ENCODE measurements around the gene OSBPL10. TPM values are rescaled to one million over a fixed set of nuclear protein-coding genes. Genes with fewer than 3 reads are reported as not detected.

The OSBPL10 gene
- total RNA-seq, 2 donors from 2014 or later, result 0.90 to 11.5 TPM

- Mint-ChIP-seq H3K36me3 (ENCODE audit: low read depth) (no peaks in the 10 kb centered on the region), H3K27me3 (peaks cover 12% of the 10 kb centered on the region), H3K27ac (no peak overlapping the region), H3K9me3 (no peaks in the 10 kb centered on the region), H3K4me1 (no peaks in the 10 kb centered on the region), H3K4me3 (no peak overlapping the region)
- ATAC-seq (replicated peaks), result no peak
These were observed 240.7 kb downstream of the OSBPL10 start for GRCh38 chr3:31740397-31740796.

GRCh38 chr3:31738412-31738811 is 242.7 kb downstream of the OSBPL10 start:
- Mint-ChIP-seq H3K27ac (no peak overlapping the region), H3K4me1 (no peaks in the 10 kb centered on the region), H3K9me3 (no peaks in the 10 kb centered on the region), H3K4me3 (no peak overlapping the region), H3K27me3 (peaks cover 12% of the 10 kb centered on the region), H3K36me3 (ENCODE audit: low read depth) (no peaks in the 10 kb centered on the region)
- ATAC-seq (replicated peaks), result no peak

GRCh38 chr3:31735667-31736066 is 245.4 kb downstream of the OSBPL10 start:
- no peak for ATAC-seq (replicated peaks)
- Mint-ChIP-seq H3K4me3 (no peak overlapping the region), H3K4me1 (no peaks in the 10 kb centered on the region), H3K9me3 (no peaks in the 10 kb centered on the region), H3K27me3 (peaks cover 12% of the 10 kb centered on the region), H3K27ac (no peak overlapping the region), H3K36me3 (ENCODE audit: low read depth) (no peaks in the 10 kb centered on the region)

- Mint-ChIP-seq H3K27ac (no peak overlapping the region), H3K4me1 (no peaks in the 10 kb centered on the region), H3K4me3 (no peak overlapping the region), H3K27me3 (peaks cover 24% of the 10 kb centered on the region), H3K9me3 (no peaks in the 10 kb centered on the region), H3K36me3 (ENCODE audit: low read depth) (no peaks in the 10 kb centered on the region)
- ATAC-seq (replicated peaks), result no peak
These were observed 247.8 kb downstream of the OSBPL10 start for GRCh38 chr3:31733234-31733667.

GRCh38 chr3:31732548-31732947 is 248.5 kb downstream of the OSBPL10 start:
- H3K27me3 Mint-ChIP-seq, result peaks cover 27% of the 10 kb centered on the region
- H3K4me1 Mint-ChIP-seq, result no peaks in the 10 kb centered on the region
- H3K4me3 Mint-ChIP-seq, result no peak overlapping the region
- no peak overlapping the region for H3K27ac Mint-ChIP-seq
- H3K36me3 Mint-ChIP-seq (ENCODE audit: low read depth), result no peaks in the 10 kb centered on the region
- ATAC-seq (replicated peaks), result no peak
- H3K9me3 Mint-ChIP-seq, result no peaks in the 10 kb centered on the region

- no peak for ATAC-seq (replicated peaks)
- no peaks in the 10 kb centered on the region for H3K9me3 Mint-ChIP-seq
- H3K4me3 Mint-ChIP-seq, result no peak overlapping the region
- H3K27ac Mint-ChIP-seq, result no peak overlapping the region
- H3K4me1 Mint-ChIP-seq, result no peaks in the 10 kb centered on the region
- peaks cover 15% of the 10 kb centered on the region for H3K27me3 Mint-ChIP-seq
- no peaks in the 10 kb centered on the region for H3K36me3 Mint-ChIP-seq (ENCODE audit: low read depth)
These were observed 251.5 kb downstream of the OSBPL10 start for GRCh38 chr3:31729573-31729972.

GRCh38 chr3:31729082-31729481 is 252.0 kb downstream of the OSBPL10 start:
- Mint-ChIP-seq H3K27me3 (peaks cover 17% of the 10 kb centered on the region), H3K9me3 (no peaks in the 10 kb centered on the region), H3K4me3 (no peak overlapping the region), H3K4me1 (no peaks in the 10 kb centered on the region), H3K36me3 (ENCODE audit: low read depth) (no peaks in the 10 kb centered on the region), H3K27ac (no peak overlapping the region)
- ATAC-seq (replicated peaks), result no peak

- no peak overlapping the region for H3K27ac Mint-ChIP-seq
- H3K4me1 Mint-ChIP-seq, result no peaks in the 10 kb centered on the region
- no peak for ATAC-seq (replicated peaks)
- no peaks in the 10 kb centered on the region for H3K9me3 Mint-ChIP-seq
- H3K36me3 Mint-ChIP-seq (ENCODE audit: low read depth), result no peaks in the 10 kb centered on the region
- peaks cover 17% of the 10 kb centered on the region for H3K27me3 Mint-ChIP-seq
- H3K4me3 Mint-ChIP-seq, result no peak overlapping the region
These were observed 252.7 kb downstream of the OSBPL10 start for GRCh38 chr3:31728403-31728802.

GRCh38 chr3:31725976-31726375 is 255.1 kb downstream of the OSBPL10 start:
- Mint-ChIP-seq H3K27ac (no peak overlapping the region), H3K27me3 (peaks cover 21% of the 10 kb centered on the region), H3K4me3 (no peak overlapping the region), H3K4me1 (no peaks in the 10 kb centered on the region), H3K9me3 (no peaks in the 10 kb centered on the region), H3K36me3 (ENCODE audit: low read depth) (no peaks in the 10 kb centered on the region)
- no peak for ATAC-seq (replicated peaks)

- ATAC-seq (replicated peaks), result no peak
- Mint-ChIP-seq H3K9me3 (no peaks in the 10 kb centered on the region), H3K27me3 (peaks cover 21% of the 10 kb centered on the region), H3K27ac (no peak overlapping the region), H3K36me3 (ENCODE audit: low read depth) (no peaks in the 10 kb centered on the region), H3K4me3 (no peak overlapping the region), H3K4me1 (no peaks in the 10 kb centered on the region)
These were observed 255.5 kb downstream of the OSBPL10 start for GRCh38 chr3:31725568-31725967.

- H3K36me3 Mint-ChIP-seq (ENCODE audit: low read depth), result no peaks in the 10 kb centered on the region
- no peaks in the 10 kb centered on the region for H3K9me3 Mint-ChIP-seq
- H3K4me3 Mint-ChIP-seq, result no peak overlapping the region
- no peaks in the 10 kb centered on the region for H3K4me1 Mint-ChIP-seq
- peaks cover 17% of the 10 kb centered on the region for H3K27me3 Mint-ChIP-seq
- H3K27ac Mint-ChIP-seq, result no peak overlapping the region
- ATAC-seq (replicated peaks), result peak; percentile 44
These were observed 256.4 kb downstream of the OSBPL10 start for GRCh38 chr3:31724651-31725050.

- Mint-ChIP-seq H3K27ac (no peak overlapping the region), H3K4me3 (no peak overlapping the region), H3K4me1 (no peaks in the 10 kb centered on the region), H3K27me3 (peaks cover 16% of the 10 kb centered on the region), H3K36me3 (ENCODE audit: low read depth) (no peaks in the 10 kb centered on the region), H3K9me3 (no peaks in the 10 kb centered on the region)
- ATAC-seq (replicated peaks), result no peak
These were observed 256.9 kb downstream of the OSBPL10 start for GRCh38 chr3:31724116-31724515.

- Mint-ChIP-seq H3K4me3 (no peak overlapping the region), H3K36me3 (ENCODE audit: low read depth) (no peaks in the 10 kb centered on the region), H3K27ac (no peak overlapping the region), H3K4me1 (no peaks in the 10 kb centered on the region), H3K9me3 (no peaks in the 10 kb centered on the region), H3K27me3 (peaks cover 17% of the 10 kb centered on the region)
- ATAC-seq (replicated peaks), result no peak
These were observed 257.4 kb downstream of the OSBPL10 start for GRCh38 chr3:31723701-31724100.

GRCh38 chr3:31721676-31722075 is 259.4 kb downstream of the OSBPL10 start:
- no peaks in the 10 kb centered on the region for H3K4me1 Mint-ChIP-seq
- no peak overlapping the region for H3K4me3 Mint-ChIP-seq
- ATAC-seq (replicated peaks), result no peak
- H3K36me3 Mint-ChIP-seq (ENCODE audit: low read depth), result no peaks in the 10 kb centered on the region
- H3K27me3 Mint-ChIP-seq, result peaks cover 17% of the 10 kb centered on the region
- no peak overlapping the region for H3K27ac Mint-ChIP-seq
- no peaks in the 10 kb centered on the region for H3K9me3 Mint-ChIP-seq

GRCh38 chr3:31714495-31715280 is 266.4 kb downstream of the OSBPL10 start:
- Mint-ChIP-seq H3K27ac (no peak overlapping the region), H3K4me3 (no peak overlapping the region), H3K27me3 (peaks cover 13% of the 10 kb centered on the region), H3K36me3 (ENCODE audit: low read depth) (no peaks in the 10 kb centered on the region), H3K4me1 (no peaks in the 10 kb centered on the region), H3K9me3 (no peaks in the 10 kb centered on the region)
- ATAC-seq (replicated peaks), result no peak

Measured in activated T-helper 17 cell treated with anti-CD3 and anti-CD28 coated beads, Interleukin-2, amount 50 U/mL, for 72 hours (primary cell).